HFFc6 (cell line): ENCODE results near the gene TAS2R1. TPM values are rescaled to one million over a fixed set of nuclear protein-coding genes. Genes with fewer than 3 reads are reported as not detected.

Experiments used
- DNase-seq: peaks from one replicate; pipeline ENCODE4 v3.0.0-alpha.2; 2018
- H3K27ac Mint-ChIP-seq: 2 replicates; pipeline ENCODE4 v1.8.0; 2020; ENCODE audit warnings: mild to moderate bottlenecking, mixed read lengths
- H3K27me3 Mint-ChIP-seq: 2 replicates; pipeline ENCODE4 v1.8.0; 2021; ENCODE audit warnings: mild to moderate bottlenecking, moderate library complexity, mixed read lengths; ENCODE audit not compliant: insufficient read depth
- H3K36me3 Mint-ChIP-seq: 2 replicates; pipeline ENCODE4 v1.8.0; 2021; ENCODE audit warnings: low read depth, mixed read lengths
- H3K4me1 Mint-ChIP-seq: 2 replicates; pipeline ENCODE4 v1.8.0; 2020; ENCODE audit warnings: low read depth, mixed read lengths
- H3K4me3 Mint-ChIP-seq: 2 replicates; pipeline ENCODE4 v1.8.0; 2020; ENCODE audit warnings: mild to moderate bottlenecking, moderate library complexity, mixed read lengths
- H3K9me3 Mint-ChIP-seq: 2 replicates; pipeline ENCODE4 v1.8.0; 2020; ENCODE audit warnings: mild to moderate bottlenecking, mixed read lengths
- CTCF ChIP-seq: fragments of 200-600 bp; sonication (generic); IDR thresholded peaks from 2 replicates; pipeline ENCODE4 v1.5.0; 2021; ENCODE audit warnings: antibody characterized with exemption, mild to moderate bottlenecking
- total RNA-seq, 6 experiments: library from RNA; stranded (reverse); fragmentation: NEBNext Ultra II Directional; extraction: Animal tissue kit (Norgen Biotek cat#: 25700); gene quantifications; 2 replicates in 1 of 6; 3 replicates in 5 of 6; pipeline ENCODE4 v1.2.3, GENCODE V29; 2021

Gene TAS2R1
- total RNA-seq, 6 experiments from 2014 or later: 0.41 TPM; not detected in 5

GRCh38 chr5:9652295-9652694, 22.1 kb upstream of the TAS2R1 start:
- Mint-ChIP-seq H3K27me3 (peaks cover 2% of the 10 kb centered on the region), H3K9me3 (no peaks in the 10 kb centered on the region), H3K36me3 (no peaks in the 10 kb centered on the region), H3K4me1 (peaks cover 42% of the 10 kb centered on the region), H3K4me3 (no peak overlapping the region), H3K27ac (no peak overlapping the region)
- DNase-seq: no peak
- TF ChIP-seq CTCF: no peak

GRCh38 chr5:9646843-9647242, 16.7 kb upstream of the TAS2R1 start:
- peaks cover 6% of the 10 kb centered on the region; the same call in 1 of the 2 replicates for H3K4me1 Mint-ChIP-seq
- no peak for TF ChIP-seq CTCF
- no peaks in the 10 kb centered on the region for H3K9me3 Mint-ChIP-seq
- H3K36me3 Mint-ChIP-seq: no peaks in the 10 kb centered on the region
- no peak overlapping the region for H3K27ac Mint-ChIP-seq
- H3K4me3 Mint-ChIP-seq: no peak overlapping the region
- H3K27me3 Mint-ChIP-seq: peaks cover 2% of the 10 kb centered on the region; the same call in 1 of the 2 replicates
- DNase-seq: no peak

GRCh38 chr5:9644630-9645029, 14.5 kb upstream of the TAS2R1 start:
- TF ChIP-seq CTCF: no peak
- Mint-ChIP-seq H3K9me3 (no peaks in the 10 kb centered on the region), H3K36me3 (peaks cover 1% of the 10 kb centered on the region; the same call in 1 of the 2 replicates), H3K27ac (no peak overlapping the region), H3K4me3 (no peak overlapping the region), H3K27me3 (peaks cover 2% of the 10 kb centered on the region; the same call in 1 of the 2 replicates), H3K4me1 (peaks cover 6% of the 10 kb centered on the region; the same call in 1 of the 2 replicates)
- peak; percentile 35 for DNase-seq

GRCh38 chr5:9642621-9643020, 12.5 kb upstream of the TAS2R1 start:
- H3K27ac Mint-ChIP-seq: no peak overlapping the region

GRCh38 chr5:9641806-9642355, 11.7 kb upstream of the TAS2R1 start:
- peaks cover 22% of the 10 kb centered on the region for H3K36me3 Mint-ChIP-seq
- no peak for TF ChIP-seq CTCF
- no peak for DNase-seq
- H3K9me3 Mint-ChIP-seq: peaks cover 15% of the 10 kb centered on the region
- H3K4me3 Mint-ChIP-seq: no peak overlapping the region
- no peaks in the 10 kb centered on the region for H3K4me1 Mint-ChIP-seq
- H3K27me3 Mint-ChIP-seq: no peaks in the 10 kb centered on the region
- H3K27ac Mint-ChIP-seq: no peak overlapping the region

More at GRCh38 chr5:9642621-9643020, 12.5 kb upstream of the TAS2R1 start:
- no peak for TF ChIP-seq CTCF
- H3K36me3 Mint-ChIP-seq: peaks cover 15% of the 10 kb centered on the region
- H3K4me3 Mint-ChIP-seq: no peak overlapping the region
- no peaks in the 10 kb centered on the region for H3K4me1 Mint-ChIP-seq
- DNase-seq: no peak
- H3K9me3 Mint-ChIP-seq: peaks cover 8% of the 10 kb centered on the region
- H3K27me3 Mint-ChIP-seq: no peaks in the 10 kb centered on the region
